GM23248 (cell line): Measurements from ENCODE around the gene SACM1L. TPM values are rescaled to one million over a fixed set of nuclear protein-coding genes. Genes with fewer than 3 reads are reported as not detected.

Experiments used
- DNase-seq: peaks from one replicate; pipeline ENCODE4 v3.0.0-alpha.2; 2015
- H2AFZ ChIP-seq: fragments of 200-600 bp; sonication (generic); 2 replicates; pipeline ENCODE4 v1.6.1; 2016; ENCODE audit warnings: antibody characterized with exemption
- H3F3A ChIP-seq: fragments of 200-600 bp; sonication (generic); 2 replicates; pipeline ENCODE4 v1.6.1; 2016; ENCODE audit warnings: mild to moderate bottlenecking, antibody characterized with exemption, mixed run types; ENCODE audit not compliant: insufficient read depth
- H3K27ac ChIP-seq: fragments of 200-600 bp; sonication (generic); 2 replicates; pipeline ENCODE4 v1.5.1; 2016; ENCODE audit warnings: mild to moderate bottlenecking
- H3K27me3 ChIP-seq: fragments of 200-600 bp; sonication (generic); replicated peaks from 2 replicates; pipeline ENCODE4 v1.6.1; 2016; ENCODE audit warnings: mild to moderate bottlenecking; ENCODE audit not compliant: insufficient read depth
- H3K36me3 ChIP-seq: fragments of 200-600 bp; sonication (generic); 2 replicates; pipeline ENCODE4 v1.6.1; 2016; ENCODE audit warnings: low read depth, mild to moderate bottlenecking
- H3K4me1 ChIP-seq: fragments of 200-600 bp; sonication (generic); 2 replicates; pipeline ENCODE4 v1.6.1; 2016; ENCODE audit warnings: mild to moderate bottlenecking; ENCODE audit not compliant: insufficient read depth
- H3K4me2 ChIP-seq: fragments of 200-600 bp; sonication (generic); one replicate; pipeline ENCODE4 v1.6.1; 2016; ENCODE audit warnings: mild to moderate bottlenecking; ENCODE audit not compliant: unreplicated experiment
- H3K4me3 ChIP-seq: fragments of 200-600 bp; sonication (generic); 2 replicates; pipeline ENCODE4 v1.5.1; 2016; ENCODE audit warnings: mild to moderate bottlenecking
- H3K79me2 ChIP-seq: fragments of 200-600 bp; sonication (generic); 2 replicates; pipeline ENCODE4 v1.6.1; 2016; ENCODE audit warnings: mild to moderate bottlenecking; ENCODE audit not compliant: insufficient read depth
- H3K9ac ChIP-seq: fragments of 200-600 bp; sonication (generic); 2 replicates; pipeline ENCODE4 v1.6.1; 2016; ENCODE audit warnings: mild to moderate bottlenecking
- H3K9me2 ChIP-seq: fragments of 200-600 bp; sonication (generic); 2 replicates; pipeline ENCODE4 v1.6.1; 2016; ENCODE audit warnings: mixed run types, mild to moderate bottlenecking, moderate library complexity; ENCODE audit not compliant: insufficient read depth
- H3K9me3 ChIP-seq: fragments of 200-600 bp; sonication (generic); one replicate; pipeline ENCODE4 v1.6.1; 2017; ENCODE audit warnings: low read depth
- H4K20me1 ChIP-seq: fragments of 200-600 bp; sonication (generic); 2 replicates; pipeline ENCODE4 v1.6.0; 2016; ENCODE audit not compliant: insufficient read depth
- EZH2 ChIP-seq: fragments of 200-600 bp; sonication (generic); IDR thresholded peaks from 2 replicates; pipeline ENCODE4 v1.6.1; 2018; ENCODE audit warnings: antibody characterized with exemption, mild to moderate bottlenecking; ENCODE audit not compliant: insufficient read depth, poor library complexity, severe bottlenecking
- EZH2phosphoT487 ChIP-seq: fragments of 200-600 bp; sonication (generic); IDR thresholded peaks from 2 replicates; pipeline ENCODE4 v1.6.1; 2018; ENCODE audit warnings: antibody characterized with exemption, moderate library complexity, mild to moderate bottlenecking, low read depth; ENCODE audit not compliant: insufficient read depth
- WGBS, 2 experiments: methylation state at CpG; one replicate each; pipeline ENCODE4 v1.1.6; 2015 to 2017; ENCODE audit warnings: low lambda C conversion rate in 2 of 2, low coverage in 1 of 2; ENCODE audit errors: missing lambda C conversion rate in 2 of 2; 5-methylcytosine and 5-hydroxymethylcytosine counted together
- in situ Hi-C: fragments of 300-500 bp; cut with MboI; formaldehyde crosslinking; loops from 2 replicates; pipeline ENCODE4 v1.15.0; 2020
- polyA plus RNA-seq: library from polyadenylated mRNA; unstranded; fragments of >200 nt; fragmentation: Nextera tagmentation; extraction: Ambion mirVana; gene quantifications from 2 replicates; pipeline ENCODE4 v1.2.1, GENCODE V29; 2016
- total RNA-seq: library from RNA; depleted of rRNA; stranded (reverse); fragments of >200 nt; shearing (Covaris generic); gene quantifications from 2 replicates; pipeline ENCODE4 v1.2.3, GENCODE V29; 2014

The SACM1L gene
- total and polyA plus RNA-seq, 2 experiments from 2014 or later: 33.6 to 33.9 TPM

DNA sequence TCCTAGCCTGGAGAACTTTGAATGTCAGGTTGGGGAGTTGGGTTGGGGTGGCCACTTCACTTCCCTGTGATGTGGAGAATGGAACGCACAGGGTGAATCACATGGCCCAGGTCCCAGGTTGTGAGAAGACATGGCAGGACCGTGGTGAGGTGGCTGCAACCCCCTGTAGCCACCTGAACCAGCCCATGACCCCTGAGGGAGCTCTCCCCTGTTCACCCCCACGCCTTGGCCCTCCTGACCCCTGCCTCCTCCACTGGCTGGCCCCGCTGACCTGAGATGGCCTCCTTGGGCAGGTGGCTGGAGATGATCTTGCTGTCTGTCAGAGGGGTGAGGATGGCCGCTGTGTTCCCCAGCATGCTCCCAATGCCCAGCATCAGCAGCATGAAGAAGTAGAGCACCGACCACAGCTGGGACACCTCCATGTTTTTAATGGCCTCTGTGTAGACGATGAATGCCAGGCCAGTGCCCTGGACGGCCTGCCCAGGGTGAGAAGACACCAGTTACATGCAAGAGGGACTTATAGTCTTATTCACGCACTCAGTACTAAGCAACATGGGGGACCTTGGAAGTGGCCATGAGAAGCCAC is 76.2 kb downstream of the SACM1L start:
- Histone ChIP-seq H3K4me3 (no peak overlapping the region), H3K4me1 (no peaks in the 10 kb centered on the region), H3K36me3 (no peaks in the 10 kb centered on the region), H2AFZ (no peak overlapping the region), H3K4me2 (no peak overlapping the region), H3K79me2 (no peaks in the 10 kb centered on the region), H3K9me3 (no peaks in the 10 kb centered on the region), H3K27me3 (peaks cover 45% of the 10 kb centered on the region), H3K9ac (no peak overlapping the region), H3K27ac (no peak overlapping the region), H3F3A (no peaks in the 10 kb centered on the region), H4K20me1 (no peaks in the 10 kb centered on the region), H3K9me2 (no peaks in the 10 kb centered on the region)
- WGBS, 2 experiments: 51 to 58% methylated on average over 9 of the region's 9 CpGs
- no peak for DNase-seq
- no peak for TF ChIP-seq EZH2phosphoT487
- TF ChIP-seq EZH2: no peak
- in situ Hi-C loops: loop anchor here (25.0 kb wide), 1 partner anchor 597 kb away; the partner anchor contains the start of genes CCR2 and CCR5

DNA sequence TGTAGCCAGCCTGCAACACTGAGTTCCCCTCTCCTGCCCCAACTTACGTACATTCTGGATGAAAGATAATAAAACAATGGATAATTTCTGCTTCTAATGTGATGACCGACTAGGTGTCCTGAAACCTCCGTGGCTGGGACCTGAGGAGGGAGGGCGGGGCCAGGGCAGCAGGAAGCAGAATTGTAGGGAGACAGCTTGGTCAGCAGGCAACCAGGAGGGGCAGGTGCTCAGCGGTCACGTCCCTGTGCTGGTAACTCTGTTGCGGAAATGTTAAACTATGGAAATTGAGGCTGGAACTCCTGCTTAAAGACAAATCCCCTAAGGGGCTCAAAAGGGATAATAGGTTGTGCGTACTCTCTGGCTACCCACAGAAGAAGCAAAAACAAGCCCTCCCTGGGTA is 76.8 kb downstream of the SACM1L start:
- Histone ChIP-seq H3K36me3 (no peaks in the 10 kb centered on the region), H3K4me1 (no peaks in the 10 kb centered on the region), H3K4me3 (no peak overlapping the region), H4K20me1 (no peaks in the 10 kb centered on the region), H3K27me3 (peaks cover 50% of the 10 kb centered on the region), H3K79me2 (no peaks in the 10 kb centered on the region), H3K9ac (no peak overlapping the region), H3F3A (no peaks in the 10 kb centered on the region), H2AFZ (no peak overlapping the region), H3K27ac (no peak overlapping the region), H3K4me2 (no peak overlapping the region), H3K9me2 (no peaks in the 10 kb centered on the region), H3K9me3 (no peaks in the 10 kb centered on the region)
- in situ Hi-C loops: loop anchor here (25.0 kb wide), 1 partner anchor 596 kb away; the partner anchor contains the start of genes CCR2 and CCR5
- no peak for DNase-seq
- 74 to 77% methylated on average over 8 of the region's 8 CpGs for WGBS, 2 experiments
- TF ChIP-seq EZH2phosphoT487 (no peak), EZH2 (no peak)

DNA sequence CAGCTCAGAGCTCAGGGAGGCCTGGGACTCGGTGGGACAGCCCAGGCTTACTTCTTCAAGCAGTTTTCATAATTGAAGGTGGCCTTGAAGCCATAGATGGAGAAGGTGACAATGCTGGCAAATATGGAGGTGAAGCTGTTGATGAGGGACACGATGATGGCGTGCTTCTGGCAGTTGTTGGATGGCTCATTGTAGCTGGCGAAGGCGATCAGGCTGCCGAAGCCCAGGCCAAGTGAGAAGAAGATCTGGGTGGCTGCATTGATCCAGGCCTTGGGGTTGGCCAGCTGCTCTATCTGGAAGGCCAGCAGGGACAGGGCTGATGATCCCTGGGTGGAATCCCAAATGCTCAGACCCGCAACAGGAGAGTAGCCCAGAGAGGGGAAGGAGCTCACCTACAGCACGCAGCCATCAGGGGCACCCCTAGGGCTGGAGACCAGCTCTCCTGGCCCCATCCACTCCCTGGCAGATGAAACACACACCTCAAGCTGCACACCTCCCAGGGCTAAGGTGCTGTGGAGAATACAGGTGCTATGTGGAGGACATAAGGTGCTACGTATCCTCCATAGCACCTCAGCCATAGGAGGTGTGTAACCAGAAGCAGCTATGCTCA is 82.1 kb downstream of the SACM1L start:
- no peak for DNase-seq
- 67 to 68% methylated on average over 9 of the region's 9 CpGs for WGBS, 2 experiments
- Histone ChIP-seq H3K4me1 (no peaks in the 10 kb centered on the region), H3F3A (no peaks in the 10 kb centered on the region), H4K20me1 (no peaks in the 10 kb centered on the region), H3K79me2 (no peaks in the 10 kb centered on the region), H2AFZ (no peak overlapping the region), H3K9me3 (no peaks in the 10 kb centered on the region), H3K36me3 (no peaks in the 10 kb centered on the region), H3K9me2 (no peaks in the 10 kb centered on the region), H3K4me3 (no peak overlapping the region), H3K27ac (no peak overlapping the region), H3K27me3 (peaks cover 61% of the 10 kb centered on the region), H3K4me2 (no peak overlapping the region), H3K9ac (no peak overlapping the region)
- no peak for TF ChIP-seq EZH2phosphoT487
- no peak for TF ChIP-seq EZH2
- in situ Hi-C loops: loop anchor here (25.0 kb wide), 1 partner anchor 591 kb away; the partner anchor contains the start of genes CCR2 and CCR5

DNA sequence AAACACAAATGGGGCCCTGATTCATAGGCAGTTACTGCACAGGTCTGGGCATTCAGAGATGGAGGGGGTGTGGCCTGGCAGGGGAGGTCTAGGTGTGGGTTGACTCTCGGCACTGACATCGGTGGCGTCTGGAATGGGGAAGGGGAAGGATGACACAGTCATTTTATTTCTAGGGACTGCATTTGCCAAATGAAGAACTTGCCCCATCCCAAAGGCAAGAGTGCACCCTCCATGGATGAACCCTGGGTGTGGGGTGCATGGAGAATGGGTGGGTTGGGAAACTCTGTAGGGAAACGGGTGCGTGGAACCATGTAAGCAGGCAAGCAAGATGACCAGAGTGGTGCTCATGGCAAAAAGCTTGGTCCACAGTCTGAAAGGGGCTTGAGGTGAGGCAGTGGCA is 82.6 kb downstream of the SACM1L start:
- TF ChIP-seq EZH2: no peak
- no peak for TF ChIP-seq EZH2phosphoT487
- H3K4me1 ChIP-seq: no peaks in the 10 kb centered on the region
- no peaks in the 10 kb centered on the region for H4K20me1 ChIP-seq
- H3K4me3 ChIP-seq: no peak overlapping the region
- H3K4me2 ChIP-seq: no peak overlapping the region
- no peaks in the 10 kb centered on the region for H3K9me3 ChIP-seq
- DNase-seq: no peak
- H3K79me2 ChIP-seq: no peaks in the 10 kb centered on the region
- no peaks in the 10 kb centered on the region for H3K36me3 ChIP-seq
- H3K27ac ChIP-seq: no peak overlapping the region
- WGBS, 2 experiments: 51 to 55% methylated on average over 5 of the region's 5 CpGs
- no peaks in the 10 kb centered on the region for H3K9me2 ChIP-seq
- H2AFZ ChIP-seq: no peak overlapping the region
- peaks cover 57% of the 10 kb centered on the region for H3K27me3 ChIP-seq
- H3F3A ChIP-seq: no peaks in the 10 kb centered on the region
- in situ Hi-C loops: loop anchor here (25.0 kb wide), 1 partner anchor 590 kb away; the partner anchor contains the start of genes CCR2 and CCR5
- H3K9ac ChIP-seq: no peak overlapping the region
